HFF-Myc (cell line): Measurements from ENCODE around the gene CCDC60.
A peak's percentile ranks its signal among the peaks of the same experiment; 100 is the strongest.

Source experiments
- DNase-seq: peaks from one replicate; pipeline ENCODE4 v3.0.0-alpha.2; 2011; ENCODE audit warnings: low read depth; ENCODE audit errors: extremely low read depth
- H3K4me3 ChIP-seq: replicated peaks from 2 replicates; pipeline ENCODE4 v1.5.1; 2011; ENCODE audit warnings: low read depth, mild to moderate bottlenecking, control low read depth, low read length
- TF ChIP-seq, protein P1 (sequence below): IDR thresholded peaks from 2 replicates; pipeline ENCODE4 v1.5.1; 2012; ENCODE audit warnings: mild to moderate bottlenecking, low read depth, low read length, control low read depth; ENCODE audit errors: missing control alignments

The CCDC60 gene

DNA sequence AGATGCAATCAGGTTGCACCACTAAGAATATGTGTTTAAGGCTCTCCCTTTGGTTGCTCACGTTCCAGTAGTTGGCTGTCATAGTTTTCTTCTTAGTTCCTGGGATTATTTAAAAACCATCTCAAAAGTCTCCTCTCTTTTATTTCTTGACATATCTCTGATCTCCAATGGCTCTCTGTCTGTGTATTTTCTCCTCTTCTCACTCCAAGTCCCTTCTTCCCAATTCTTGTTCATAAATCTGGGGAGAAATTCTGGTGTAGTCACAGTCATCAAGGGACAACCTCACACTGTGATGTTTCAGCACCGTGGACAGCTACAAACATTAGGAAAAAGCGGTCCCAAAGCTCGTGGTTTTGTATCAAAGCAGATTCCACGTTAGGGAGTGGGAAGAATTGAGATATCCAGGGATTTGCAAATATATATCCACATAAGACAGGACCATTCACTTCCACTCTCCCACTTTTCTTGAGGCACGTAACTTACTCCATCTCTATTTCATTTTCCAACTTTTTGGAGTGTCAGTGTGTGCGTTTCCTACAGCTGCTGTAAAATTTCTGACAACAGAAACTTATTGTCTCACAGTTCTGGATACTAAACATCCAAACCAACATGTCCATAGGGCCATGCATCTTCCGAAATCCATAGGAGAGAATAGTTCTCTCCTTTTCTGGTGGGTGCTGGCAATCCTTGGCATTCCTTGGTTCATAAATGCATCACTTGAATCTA, 178.4 kb downstream of the CCDC60 start:
- DNase-seq: no peak
- TF ChIP-seq, protein P1, sequence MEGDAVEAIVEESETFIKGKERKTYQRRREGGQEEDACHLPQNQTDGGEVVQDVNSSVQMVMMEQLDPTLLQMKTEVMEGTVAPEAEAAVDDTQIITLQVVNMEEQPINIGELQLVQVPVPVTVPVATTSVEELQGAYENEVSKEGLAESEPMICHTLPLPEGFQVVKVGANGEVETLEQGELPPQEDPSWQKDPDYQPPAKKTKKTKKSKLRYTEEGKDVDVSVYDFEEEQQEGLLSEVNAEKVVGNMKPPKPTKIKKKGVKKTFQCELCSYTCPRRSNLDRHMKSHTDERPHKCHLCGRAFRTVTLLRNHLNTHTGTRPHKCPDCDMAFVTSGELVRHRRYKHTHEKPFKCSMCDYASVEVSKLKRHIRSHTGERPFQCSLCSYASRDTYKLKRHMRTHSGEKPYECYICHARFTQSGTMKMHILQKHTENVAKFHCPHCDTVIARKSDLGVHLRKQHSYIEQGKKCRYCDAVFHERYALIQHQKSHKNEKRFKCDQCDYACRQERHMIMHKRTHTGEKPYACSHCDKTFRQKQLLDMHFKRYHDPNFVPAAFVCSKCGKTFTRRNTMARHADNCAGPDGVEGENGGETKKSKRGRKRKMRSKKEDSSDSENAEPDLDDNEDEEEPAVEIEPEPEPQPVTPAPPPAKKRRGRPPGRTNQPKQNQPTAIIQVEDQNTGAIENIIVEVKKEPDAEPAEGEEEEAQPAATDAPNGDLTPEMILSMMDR: no peak

GRCh38 chr12:119528241-119528640, 193.7 kb downstream of the CCDC60 start:
- H3K4me3 ChIP-seq: no peak overlapping the region
- TF ChIP-seq, protein P1: no peak
- no peak for DNase-seq

More for the DNA sequence above, 178.4 kb downstream of the CCDC60 start:
- H3K4me3 ChIP-seq: no peak overlapping the region

DNA sequence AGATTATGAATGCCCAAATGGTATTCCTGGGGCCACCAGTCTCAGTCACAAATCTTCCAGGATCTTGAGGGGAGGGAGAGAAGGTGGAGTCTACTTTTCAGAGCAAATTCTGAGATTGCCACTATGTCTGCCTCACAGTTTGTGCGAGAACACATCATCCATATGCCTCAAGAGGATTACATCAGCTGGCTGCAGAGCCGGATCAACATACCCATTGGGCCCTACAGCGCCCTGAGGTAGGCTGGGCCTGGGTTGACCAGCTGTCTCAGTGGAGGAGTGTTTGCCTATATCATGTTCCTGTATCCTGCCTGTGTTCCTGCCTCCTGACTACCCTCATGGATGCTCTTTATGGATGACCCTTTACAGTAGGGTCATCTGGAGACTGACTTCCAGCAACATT, 205.9 kb downstream of the CCDC60 start:
- no peak for DNase-seq
- TF ChIP-seq, protein P1: no peak
- no peak overlapping the region for H3K4me3 ChIP-seq

GRCh38 chr12:119544765-119545625, 210.5 kb downstream of the CCDC60 start:
- DNase-seq: peak; percentile 33
- H3K4me3 ChIP-seq: no peak overlapping the region
- TF ChIP-seq, protein P1: peak; percentile 70

DNA sequence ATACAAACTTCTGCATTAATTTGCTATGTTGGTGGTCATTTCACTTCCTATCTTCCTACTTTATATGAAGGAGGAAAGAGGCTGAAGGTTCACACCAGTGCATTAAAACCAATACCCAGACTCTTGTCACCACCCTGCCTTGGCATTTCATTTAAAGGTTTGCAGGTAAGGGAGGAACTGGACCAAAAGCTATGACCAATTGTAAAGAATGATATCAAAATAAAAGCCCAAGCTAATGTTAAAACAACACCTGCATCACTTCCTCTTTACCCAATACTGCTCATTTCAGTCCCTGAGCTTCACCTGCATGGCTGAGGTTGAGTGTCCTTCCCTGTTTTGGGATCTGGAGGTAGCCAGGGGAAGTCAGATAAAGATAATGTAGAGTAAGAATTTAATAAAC, 211.8 kb downstream of the CCDC60 start:
- no peak overlapping the region for H3K4me3 ChIP-seq
- TF ChIP-seq, protein P1: no peak
- DNase-seq: no peak

- no peak overlapping the region for H3K4me3 ChIP-seq
- TF ChIP-seq, protein P1: no peak
- DNase-seq: no peak
Observed at GRCh38 chr12:119547001-119547400, 212.5 kb downstream of the CCDC60 start.
